ENCODE results near the gene GLRA2. TPM values are rescaled to one million over a fixed set of nuclear protein-coding genes. Genes with fewer than 3 reads are reported as not detected.

GLRA2 gene
- total and polyA plus RNA-seq, 2 donors (not counting 1 experiment from before 2014, with no cell fraction given) = not detected

GRCh38 chrX:14584548-14584947 lies 55.2 kb downstream of the GLRA2 start:
- no peak for TF ChIP-seq EZH2 (IDR thresholded peaks at IDR 0.05; ENCODE audit: borderline replicate concordance, insufficient read depth, low read depth, low read length, poor library complexity, severe bottlenecking)
- no peak for TF ChIP-seq CTCF (IDR thresholded peaks at IDR 0.05)
- H3K4me2 ChIP-seq (replicated peaks; ENCODE audit: low read depth, low read length, poor library complexity, severe bottlenecking) = no peak overlapping the region
- DNase-seq (no peak), ATAC-seq (ENCODE audit: low read depth) (no peak)
- Mint-ChIP-seq H3K4me1 (no peaks in the 10 kb centered on the region), H3K9me3 (ENCODE audit: insufficient read depth) (no peaks in the 10 kb centered on the region), H3K27me3 (no peaks in the 10 kb centered on the region), H3K27ac (no peak overlapping the region), H3K4me3 (no peak overlapping the region)
- no peaks in the 10 kb centered on the region for H3K79me2 ChIP-seq (ENCODE audit: control insufficient read depth, insufficient read depth, low read length)
- no peaks in the 10 kb centered on the region for H3K4me1 ChIP-seq (ENCODE audit: control insufficient read depth in 2 of 2, insufficient read depth in 2 of 2, low read length in 2 of 2)
- intact Hi-C loops (cut with micrococcal nuclease) = no loop called here
- H3K27me3 ChIP-seq (replicated peaks in 1 of 4; ENCODE audit: control extremely low read depth in 1 of 4, control insufficient read depth in 3 of 4, insufficient read depth in 4 of 4, low read length in 3 of 4) = no peaks in the 10 kb centered on the region
- no CpG with 5 or more reads among the region's 2 CpGs for WGBS (ENCODE audit: insufficient coverage)
- no peaks in the 10 kb centered on the region for H4K20me1 ChIP-seq (ENCODE audit: control insufficient read depth, insufficient read depth, low read length, poor library complexity, severe bottlenecking)
- H3K4me3 ChIP-seq (ENCODE audit: control extremely low read depth in 1 of 5, extremely low read depth in 1 of 5, insufficient read depth in 1 of 5, low read depth in 2 of 5, low read length in 4 of 5) = no peak overlapping the region
- POLR2A ChIA-PET = no interaction called here
- H2AFZ ChIP-seq (ENCODE audit: insufficient read depth, low read depth, low read length, poor library complexity, severe bottlenecking) = no peak overlapping the region
- H3K9me3 ChIP-seq (ENCODE audit: control extremely low read depth in 1 of 3, control insufficient read depth in 2 of 3, insufficient read depth in 1 of 3, low read length in 2 of 3) = no peaks in the 10 kb centered on the region
- H3K9ac ChIP-seq (ENCODE audit: low read length) = no peak overlapping the region
- CTCF ChIA-PET = no interaction called here
- H3K27ac ChIP-seq (ENCODE audit: low read length in 2 of 2) = no peak overlapping the region
- no peaks in the 10 kb centered on the region for H3K36me3 ChIP-seq (replicated peaks in 1 of 2; ENCODE audit: control extremely low read depth in 1 of 2, control insufficient read depth in 1 of 2, extremely low read depth in 1 of 2, insufficient read depth in 2 of 2, low read length in 1 of 2)

- Mint-ChIP-seq H3K27ac (no peak overlapping the region), H3K27me3 (no peaks in the 10 kb centered on the region), H3K4me3 (no peak overlapping the region), H3K4me1 (no peaks in the 10 kb centered on the region), H3K9me3 (ENCODE audit: insufficient read depth) (no peaks in the 10 kb centered on the region)
- TF ChIP-seq CTCF (IDR thresholded peaks at IDR 0.05) (no peak), EZH2 (IDR thresholded peaks at IDR 0.05; ENCODE audit: borderline replicate concordance, insufficient read depth, low read depth, low read length, poor library complexity, severe bottlenecking) (no peak)
- Histone ChIP-seq H4K20me1 (ENCODE audit: control insufficient read depth, insufficient read depth, low read length, poor library complexity, severe bottlenecking) (no peaks in the 10 kb centered on the region), H3K4me3 (ENCODE audit: control extremely low read depth in 1 of 5, extremely low read depth in 1 of 5, insufficient read depth in 1 of 5, low read depth in 2 of 5, low read length in 4 of 5) (no peak overlapping the region), H3K4me2 (replicated peaks; ENCODE audit: low read depth, low read length, poor library complexity, severe bottlenecking) (no peak overlapping the region), H3K27me3 (replicated peaks in 1 of 4; ENCODE audit: control extremely low read depth in 1 of 4, control insufficient read depth in 3 of 4, insufficient read depth in 4 of 4, low read length in 3 of 4) (no peaks in the 10 kb centered on the region), H3K9me3 (ENCODE audit: control extremely low read depth in 1 of 3, control insufficient read depth in 2 of 3, insufficient read depth in 1 of 3, low read length in 2 of 3) (no peaks in the 10 kb centered on the region), H3K27ac (ENCODE audit: low read length in 2 of 2) (no peak overlapping the region), H3K4me1 (ENCODE audit: control insufficient read depth in 2 of 2, insufficient read depth in 2 of 2, low read length in 2 of 2) (no peaks in the 10 kb centered on the region), H3K79me2 (ENCODE audit: control insufficient read depth, insufficient read depth, low read length) (no peaks in the 10 kb centered on the region), H3K36me3 (replicated peaks in 1 of 2; ENCODE audit: control extremely low read depth in 1 of 2, control insufficient read depth in 1 of 2, extremely low read depth in 1 of 2, insufficient read depth in 2 of 2, low read length in 1 of 2) (no peaks in the 10 kb centered on the region), H3K9ac (ENCODE audit: low read length) (no peak overlapping the region), H2AFZ (ENCODE audit: insufficient read depth, low read depth, low read length, poor library complexity, severe bottlenecking) (no peak overlapping the region)
- no CpG with 5 or more reads among the region's 2 CpGs for WGBS (ENCODE audit: insufficient coverage)
- ChIA-PET POLR2A (no interaction called here), CTCF (no interaction called here)
- no peak for ATAC-seq (ENCODE audit: low read depth)
- intact Hi-C loops (cut with micrococcal nuclease) = no loop called here
- DNase-seq = no peak
These were observed 60.9 kb downstream of the GLRA2 start for GRCh38 chrX:14590216-14590615.
